Posterior vena cava (tissue), 2 donors: Measurements from ENCODE around the gene ABR. TPM values are rescaled to one million over a fixed set of nuclear protein-coding genes. Genes with fewer than 3 reads are reported as not detected.
A peak's percentile ranks its signal among the peaks of the same experiment; 100 is the strongest.
"Not testable (repeated sequence)": the region's sequence is repeated elsewhere in the genome, so short reads cannot be mapped to it uniquely, and the experiment has no call there.

Experiments used
- DNase-seq: peaks from one replicate; pipeline ENCODE4 v3.0.0-alpha.2; 2020; ENCODE audit warnings: low spot score
- intact Hi-C, 2 donors: fragments of 100-400 bp; cut with DNase I; formaldehyde crosslinking; loops; one replicate each; pipeline versions ENCODE4 v1.14.1 to v1.14.2; 2022 to 2023
- total RNA-seq, 2 donors: library from RNA; stranded (reverse); fragmentation: NEBNext Ultra II Directional; extraction: Animal tissue kit (Norgen Biotek cat#: 25700); gene quantifications; one replicate each; pipeline ENCODE4 v1.2.1, GENCODE V29; 2021
- donor health status: DM: yes; HTN: yes; CAD: no.
- donor health status: DM: yes; HTN: yes; CAD: no.

The ABR gene
- total RNA-seq, 2 donors from 2014 or later: 99.1 to 146 TPM

GRCh38 chr17:1159431-1160180 lies 20.2 kb downstream of the ABR start:
- intact Hi-C loops: no loop called here
- DNase-seq: no peak

DNA sequence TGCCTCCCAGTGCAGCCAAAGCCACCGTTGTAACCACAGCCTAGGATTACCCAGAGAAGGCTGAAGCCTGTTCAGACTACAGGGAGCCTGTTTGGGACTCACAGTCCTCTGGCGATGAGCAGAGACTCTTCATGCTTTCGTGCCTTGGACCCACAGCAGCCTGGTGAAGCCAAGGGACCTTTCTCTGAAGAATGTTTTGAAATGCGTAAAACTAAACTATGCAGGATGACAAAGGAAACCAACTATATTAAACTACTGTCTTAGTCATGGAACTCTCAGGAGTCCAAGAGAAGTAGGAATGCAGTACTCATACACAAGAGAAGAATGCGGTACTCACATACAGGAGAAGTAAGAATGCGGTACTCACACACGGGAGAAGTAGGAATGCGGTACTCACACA lies 20.9 kb downstream of the ABR start:
- DNase-seq: no peak
- intact Hi-C loops: no loop called here

GRCh38 chr17:1156864-1157263 lies 22.9 kb downstream of the ABR start:
- DNase-seq: no peak
- intact Hi-C loops: no loop called here

- intact Hi-C loops: no loop called here
- DNase-seq: no peak
Measured at GRCh38 chr17:1154704-1155103, 25.1 kb downstream of the ABR start.

- intact Hi-C loops: no loop called here
- peak; percentile 91 for DNase-seq
Measured at GRCh38 chr17:1153795-1154546, 25.8 kb downstream of the ABR start.

DNA sequence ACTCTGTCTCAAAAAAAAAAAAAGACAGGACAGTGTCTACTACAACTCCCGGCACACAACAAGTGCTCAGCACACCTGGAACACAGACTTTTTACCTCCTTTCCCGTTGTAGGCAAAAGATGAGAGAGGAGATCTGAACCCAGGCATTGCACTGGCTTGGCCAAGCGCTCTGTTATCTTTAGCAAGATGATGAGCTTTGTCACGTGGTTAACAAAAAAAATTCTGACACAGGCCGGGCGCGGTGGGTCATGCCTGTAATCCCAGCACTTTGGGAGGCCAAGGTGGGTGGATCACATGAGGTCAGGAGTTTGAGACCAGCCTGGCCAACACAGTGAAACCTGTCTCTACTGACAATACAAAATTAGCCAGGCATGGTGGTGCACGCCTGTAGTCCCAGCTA lies 27.2 kb downstream of the ABR start:
- intact Hi-C loops, DNase-seq: not testable (repeated sequence)

DNA sequence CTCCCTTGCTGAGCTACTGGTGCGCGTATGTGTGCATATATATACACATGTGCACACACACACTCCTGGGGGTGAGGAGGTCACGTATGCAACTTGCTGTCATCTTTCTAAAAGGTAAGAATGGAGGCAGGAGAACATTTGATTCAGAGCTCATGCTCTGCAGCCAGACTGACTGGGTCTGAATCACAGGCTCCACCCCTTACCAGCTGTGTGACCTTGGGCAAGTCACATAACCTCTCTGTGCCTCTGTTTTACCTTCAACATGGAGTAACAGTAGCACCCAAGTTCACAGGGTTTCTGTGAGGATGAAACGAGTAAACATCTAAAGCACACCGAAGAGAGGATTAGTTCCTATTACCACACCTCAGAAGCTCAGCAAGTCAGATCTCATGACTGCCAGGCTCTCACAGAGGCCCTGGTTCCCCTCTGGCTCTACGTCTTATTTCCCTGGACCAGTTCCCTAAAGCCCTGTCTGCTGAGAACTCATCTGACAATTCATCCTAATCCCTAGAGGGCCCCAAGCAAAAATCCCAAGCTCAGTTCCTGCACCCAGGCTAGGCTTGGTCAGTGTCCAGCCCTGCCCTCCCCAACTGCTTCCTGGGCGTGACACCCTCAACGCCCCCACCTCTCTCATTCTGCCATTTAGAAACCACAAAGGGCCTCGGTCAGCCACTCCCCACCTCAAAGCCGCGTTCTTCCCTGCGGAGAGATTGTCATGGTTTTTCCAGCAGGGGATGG lies 28.7 kb downstream of the ABR start:
- intact Hi-C loops: no loop called here
- no peak for DNase-seq

GRCh38 chr17:1149869-1150268 lies 29.9 kb downstream of the ABR start:
- intact Hi-C loops: no loop called here
- no peak for DNase-seq

GRCh38 chr17:1147664-1148063 lies 32.1 kb downstream of the ABR start:
- intact Hi-C loops: no loop called here
- no peak for DNase-seq

GRCh38 chr17:1146561-1147265 lies 33.1 kb downstream of the ABR start:
- intact Hi-C loops: no loop called here
- no peak for DNase-seq

DNA sequence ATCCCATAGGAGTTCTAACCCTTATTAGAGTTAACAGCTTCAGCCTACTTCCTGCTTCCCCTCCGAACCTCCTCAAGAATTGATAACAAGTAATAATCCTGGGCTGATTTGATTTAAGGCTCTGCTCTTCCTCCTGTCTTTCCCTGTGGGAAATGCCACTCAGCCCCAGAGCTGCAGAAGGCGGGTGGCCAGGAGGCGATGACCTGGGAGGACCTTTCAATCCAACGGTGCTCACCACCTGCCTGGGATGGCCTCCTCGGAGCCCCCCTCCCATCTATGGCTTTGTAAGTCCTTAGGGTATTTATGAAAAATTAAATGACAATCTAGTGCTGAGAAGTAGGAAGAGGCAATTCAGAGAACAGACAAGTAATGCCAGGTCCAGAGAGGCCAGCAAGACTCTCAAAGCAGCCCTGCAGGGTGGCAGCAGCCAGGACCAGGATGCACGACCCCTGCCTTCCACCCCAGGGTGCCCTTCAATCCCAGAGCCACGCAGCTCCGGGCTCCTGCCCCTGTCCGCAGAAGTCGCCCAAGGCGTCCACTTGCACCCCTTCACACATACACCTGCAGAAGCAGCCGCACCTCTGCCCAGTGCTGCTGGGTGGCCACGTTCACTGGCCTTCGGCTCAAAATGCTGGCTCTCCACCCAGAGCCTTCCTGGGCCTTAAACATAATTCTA lies 34.3 kb downstream of the ABR start:
- DNase-seq: no peak
- intact Hi-C loops: no loop called here

DNA sequence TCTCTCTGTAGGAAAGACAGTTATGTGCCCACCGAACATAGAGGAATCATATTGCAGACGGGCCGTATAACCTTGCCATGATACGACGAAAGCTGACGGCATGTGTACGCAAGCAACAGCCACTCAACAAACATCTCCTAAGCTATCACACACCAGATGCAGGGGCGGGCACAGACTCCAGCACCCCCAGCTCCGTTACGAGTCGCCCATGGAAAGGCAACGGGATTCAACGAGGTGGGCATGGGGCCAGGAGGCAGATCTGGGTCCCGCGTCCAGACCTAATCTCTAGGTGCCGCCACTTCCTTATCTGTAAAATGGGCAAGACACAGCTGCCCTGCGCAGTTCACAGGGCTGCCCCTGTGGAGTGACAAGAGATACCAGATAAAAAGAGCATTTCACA lies 35.6 kb downstream of the ABR start:
- intact Hi-C loops: no loop called here
- no peak for DNase-seq

DNA sequence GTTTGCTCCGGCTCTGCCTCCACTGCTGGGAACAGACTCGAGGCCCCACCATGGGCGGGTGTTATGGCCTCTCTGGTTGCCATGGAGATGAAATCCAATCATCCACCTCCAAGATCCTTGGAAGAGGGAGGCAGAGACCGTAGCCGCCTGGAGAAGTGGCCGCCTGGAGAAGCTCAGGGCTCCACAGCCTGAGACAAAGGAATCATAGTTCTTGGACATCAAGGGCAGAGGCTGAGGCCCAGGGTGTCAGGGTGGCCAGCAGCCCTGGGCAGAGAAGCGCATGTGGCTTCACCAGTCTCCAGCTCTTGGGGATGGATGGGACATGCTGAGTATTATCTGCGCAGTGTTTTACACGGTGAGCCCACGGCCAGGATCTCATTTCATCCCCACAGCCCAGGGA lies 36.2 kb downstream of the ABR start:
- no peak for DNase-seq
- intact Hi-C loops: no loop called here

GRCh38 chr17:1142561-1142971 lies 37.2 kb downstream of the ABR start:
- intact Hi-C loops: no loop called here
- no peak for DNase-seq

GRCh38 chr17:1137465-1137894 lies 42.3 kb downstream of the ABR start:
- DNase-seq: no peak
- intact Hi-C loops: no loop called here

GRCh38 chr17:1136748-1137147 lies 43.0 kb downstream of the ABR start:
- no peak for DNase-seq
- intact Hi-C loops: no loop called here

- intact Hi-C loops: no loop called here
- no peak for DNase-seq
Measured at GRCh38 chr17:1134634-1135324, 45.0 kb downstream of the ABR start.

GRCh38 chr17:1130191-1130590 lies 49.6 kb downstream of the ABR start:
- intact Hi-C loops: no loop called here
- DNase-seq: no peak
